ENCODE data around the gene TNS2.
"Not testable (repeated sequence)": the region's sequence is repeated elsewhere in the genome, so short reads cannot be mapped to it uniquely, and the experiment has no call there.

Gene TNS2

GRCh38 chr12:53091756-53092155 lies 41.9 kb downstream of the TNS2 start:
- no peak overlapping the region for H3K27ac ChIP-seq (ENCODE audit: low read depth, low read length, severe bottlenecking)
- peaks cover 12% of the 10 kb centered on the region for H3K4me1 ChIP-seq (ENCODE audit: control insufficient read depth, insufficient read depth, low read length, poor library complexity, severe bottlenecking)
- H3K36me3 ChIP-seq (ENCODE audit: control insufficient read depth, insufficient read depth, low read length): no peaks in the 10 kb centered on the region
- no peak overlapping the region for H3K4me3 ChIP-seq (ENCODE audit: extremely low read depth, insufficient read depth, low read length, poor library complexity, severe bottlenecking)
- WGBS, 2 experiments (ENCODE audit: insufficient coverage in 2 of 2): 73% methylated on average over 2 of the region's 6 CpGs; no CpG with 5 or more reads in 1 of the 2 experiments
- H3K9me3 ChIP-seq (ENCODE audit: control insufficient read depth, low read length): no peaks in the 10 kb centered on the region

GRCh38 chr12:53093777-53094393 lies 44.0 kb downstream of the TNS2 start:
- no peaks in the 10 kb centered on the region for H3K9me3 ChIP-seq (ENCODE audit: control insufficient read depth, low read length)
- H3K4me3 ChIP-seq (ENCODE audit: extremely low read depth, insufficient read depth, low read length, poor library complexity, severe bottlenecking): no peak overlapping the region
- H3K27ac ChIP-seq (ENCODE audit: low read depth, low read length, severe bottlenecking): peak overlapping the region; percentile 66
- peaks cover 18% of the 10 kb centered on the region for H3K4me1 ChIP-seq (ENCODE audit: control insufficient read depth, insufficient read depth, low read length, poor library complexity, severe bottlenecking)
- WGBS, 2 experiments (ENCODE audit: insufficient coverage in 2 of 2): 80 to 81% methylated on average over 5 of the region's 6 CpGs
- no peaks in the 10 kb centered on the region for H3K36me3 ChIP-seq (ENCODE audit: control insufficient read depth, insufficient read depth, low read length)

- Histone ChIP-seq H3K4me3 (ENCODE audit: extremely low read depth, insufficient read depth, low read length, poor library complexity, severe bottlenecking) (no peak overlapping the region), H3K36me3 (ENCODE audit: control insufficient read depth, insufficient read depth, low read length) (no peaks in the 10 kb centered on the region), H3K27ac (ENCODE audit: low read depth, low read length, severe bottlenecking) (peak overlapping the region; percentile 66), H3K9me3 (ENCODE audit: control insufficient read depth, low read length) (no peaks in the 10 kb centered on the region), H3K4me1 (ENCODE audit: control insufficient read depth, insufficient read depth, low read length, poor library complexity, severe bottlenecking) (peaks cover 23% of the 10 kb centered on the region)
- 93 to 98% methylated on average over 5 of the region's 6 CpGs for WGBS, 2 experiments (ENCODE audit: insufficient coverage in 2 of 2)
Observed at GRCh38 chr12:53094394-53094787, 44.5 kb downstream of the TNS2 start.

GRCh38 chr12:53094796-53095595 lies 45.1 kb downstream of the TNS2 start:
- not testable (repeated sequence) for H3K9me3 ChIP-seq (ENCODE audit: control insufficient read depth, low read length); H3K4me3 ChIP-seq (ENCODE audit: extremely low read depth, insufficient read depth, low read length, poor library complexity, severe bottlenecking); H3K36me3 ChIP-seq (ENCODE audit: control insufficient read depth, insufficient read depth, low read length); H3K27ac ChIP-seq (ENCODE audit: low read depth, low read length, severe bottlenecking)
- WGBS, 2 experiments (ENCODE audit: insufficient coverage in 2 of 2): 92 to 100% methylated on average over 3 of the region's 5 CpGs
- peaks cover 23% of the 10 kb centered on the region for H3K4me1 ChIP-seq (ENCODE audit: control insufficient read depth, insufficient read depth, low read length, poor library complexity, severe bottlenecking)

- WGBS, 2 experiments (ENCODE audit: insufficient coverage in 2 of 2): 80% methylated on average over 1 of the region's 3 CpGs
- H3K36me3 ChIP-seq (ENCODE audit: control insufficient read depth, insufficient read depth, low read length); H3K4me3 ChIP-seq (ENCODE audit: extremely low read depth, insufficient read depth, low read length, poor library complexity, severe bottlenecking); H3K27ac ChIP-seq (ENCODE audit: low read depth, low read length, severe bottlenecking); H3K9me3 ChIP-seq (ENCODE audit: control insufficient read depth, low read length): not testable (repeated sequence)
- H3K4me1 ChIP-seq (ENCODE audit: control insufficient read depth, insufficient read depth, low read length, poor library complexity, severe bottlenecking): peaks cover 23% of the 10 kb centered on the region
Observed at GRCh38 chr12:53095596-53095895, 45.7 kb downstream of the TNS2 start.

GRCh38 chr12:53096089-53096741 lies 46.4 kb downstream of the TNS2 start:
- H3K36me3 ChIP-seq (ENCODE audit: control insufficient read depth, insufficient read depth, low read length): no peaks in the 10 kb centered on the region

GRCh38 chr12:53096759-53097158 lies 46.9 kb downstream of the TNS2 start:
- H3K4me3 ChIP-seq (ENCODE audit: extremely low read depth, insufficient read depth, low read length, poor library complexity, severe bottlenecking): peak overlapping the region; percentile 57
- no peak overlapping the region for H3K27ac ChIP-seq (ENCODE audit: low read depth, low read length, severe bottlenecking)
- no peaks in the 10 kb centered on the region for H3K36me3 ChIP-seq (ENCODE audit: control insufficient read depth, insufficient read depth, low read length)
- WGBS, 2 experiments (ENCODE audit: insufficient coverage in 2 of 2): 6 to 7% methylated on average over 5 to 7 of the region's 9 CpGs
- peaks cover 23% of the 10 kb centered on the region for H3K4me1 ChIP-seq (ENCODE audit: control insufficient read depth, insufficient read depth, low read length, poor library complexity, severe bottlenecking)
- H3K9me3 ChIP-seq (ENCODE audit: control insufficient read depth, low read length): no peaks in the 10 kb centered on the region

More at GRCh38 chr12:53096089-53096741, 46.4 kb downstream of the TNS2 start:
- H3K9me3 ChIP-seq (ENCODE audit: control insufficient read depth, low read length): no peaks in the 10 kb centered on the region
- WGBS, 2 experiments (ENCODE audit: insufficient coverage in 2 of 2): 19 to 78% methylated on average over 3 to 5 of the region's 11 CpGs
- peaks cover 23% of the 10 kb centered on the region for H3K4me1 ChIP-seq (ENCODE audit: control insufficient read depth, insufficient read depth, low read length, poor library complexity, severe bottlenecking)
- H3K4me3 ChIP-seq (ENCODE audit: extremely low read depth, insufficient read depth, low read length, poor library complexity, severe bottlenecking): no peak overlapping the region
- no peak overlapping the region for H3K27ac ChIP-seq (ENCODE audit: low read depth, low read length, severe bottlenecking)

GRCh38 chr12:53097207-53097563 lies 47.3 kb downstream of the TNS2 start:
- WGBS, 2 experiments (ENCODE audit: insufficient coverage in 2 of 2): 0% methylated on average over 6 to 7 of the region's 9 CpGs

GRCh38 chr12:53097564-53098353 lies 47.9 kb downstream of the TNS2 start, which contains the start of gene IGFBP6:
Gene IGFBP6, plus strand, starts transcription at chr12:53097667. Its CDS starts 51 bp downstream, at chr12:53097718.
- no peaks in the 10 kb centered on the region for H3K9me3 ChIP-seq (ENCODE audit: control insufficient read depth, low read length)
- peak within 1 kb of the TSS; percentile 57 for H3K4me3 ChIP-seq (ENCODE audit: extremely low read depth, insufficient read depth, low read length, poor library complexity, severe bottlenecking)
- no peak within 1 kb of the TSS for H3K27ac ChIP-seq (ENCODE audit: low read depth, low read length, severe bottlenecking)
- no peaks in the 10 kb centered on the region for H3K36me3 ChIP-seq (ENCODE audit: control insufficient read depth, insufficient read depth, low read length)
- peaks cover 28% of the 10 kb centered on the region for H3K4me1 ChIP-seq (ENCODE audit: control insufficient read depth, insufficient read depth, low read length, poor library complexity, severe bottlenecking)
- 1 to 2% methylated on average over 17 to 22 of the region's 51 CpGs for WGBS, 2 experiments (ENCODE audit: insufficient coverage in 2 of 2)

More at GRCh38 chr12:53097207-53097563, 47.3 kb downstream of the TNS2 start:
- H3K27ac ChIP-seq (ENCODE audit: low read depth, low read length, severe bottlenecking): no peak overlapping the region
- peaks cover 23% of the 10 kb centered on the region for H3K4me1 ChIP-seq (ENCODE audit: control insufficient read depth, insufficient read depth, low read length, poor library complexity, severe bottlenecking)
- H3K9me3 ChIP-seq (ENCODE audit: control insufficient read depth, low read length): no peaks in the 10 kb centered on the region
- H3K4me3 ChIP-seq (ENCODE audit: extremely low read depth, insufficient read depth, low read length, poor library complexity, severe bottlenecking): peak overlapping the region; percentile 57
- H3K36me3 ChIP-seq (ENCODE audit: control insufficient read depth, insufficient read depth, low read length): no peaks in the 10 kb centered on the region

- Histone ChIP-seq H3K4me3 (ENCODE audit: extremely low read depth, insufficient read depth, low read length, poor library complexity, severe bottlenecking) (peak overlapping the region; percentile 57), H3K27ac (ENCODE audit: low read depth, low read length, severe bottlenecking) (peak overlapping the region; percentile 59), H3K9me3 (ENCODE audit: control insufficient read depth, low read length) (no peaks in the 10 kb centered on the region), H3K36me3 (ENCODE audit: control insufficient read depth, insufficient read depth, low read length) (no peaks in the 10 kb centered on the region), H3K4me1 (ENCODE audit: control insufficient read depth, insufficient read depth, low read length, poor library complexity, severe bottlenecking) (peaks cover 35% of the 10 kb centered on the region)
- WGBS, 2 experiments (ENCODE audit: insufficient coverage in 2 of 2): 11 to 21% methylated on average over 5 to 6 of the region's 13 CpGs
Observed at GRCh38 chr12:53098354-53098981, 48.6 kb downstream of the TNS2 start.
